Neutrophil (primary cell): ENCODE data around the gene C16orf82.

Experiments
- H3K27ac ChIP-seq: fragments of 200-600 bp; sonication (generic); 2 replicates; pipeline ENCODE4 v1.5.1; 2016; ENCODE audit warnings: mild to moderate bottlenecking, moderate library complexity
- H3K27me3 ChIP-seq: fragments of 200-600 bp; sonication (generic); 2 replicates; pipeline ENCODE4 v1.6.0; 2016; ENCODE audit warnings: mild to moderate bottlenecking
- H3K36me3 ChIP-seq: fragments of 200-600 bp; sonication (generic); 2 replicates; pipeline ENCODE4 v1.5.1; 2017
- H3K4me1 ChIP-seq, 2 experiments: fragments of 200-600 bp in 1 of 2; sonication (generic) in 1 of 2; 1 replicate in 1 of 2; 2 replicates in 1 of 2; pipeline versions ENCODE4 v1.5.1 to v1.6.1; 2013 to 2016; ENCODE audit warnings: low read depth in 1 of 2, low read length in 1 of 2, mild to moderate bottlenecking in 1 of 2, moderate library complexity in 1 of 2; ENCODE audit not compliant: control insufficient read depth in 1 of 2, insufficient read depth in 1 of 2
- H3K4me3 ChIP-seq, 2 experiments: fragments of 200-600 bp in 1 of 2; sonication (generic) in 1 of 2; 1 replicate in 1 of 2; 2 replicates in 1 of 2; pipeline ENCODE4 v1.5.1; 2013 to 2016; ENCODE audit warnings: low read depth in 1 of 2, low read length in 1 of 2, mild to moderate bottlenecking in 1 of 2, moderate library complexity in 1 of 2
- H3K9me3 ChIP-seq: fragments of 200-600 bp; sonication (generic); 2 replicates; pipeline ENCODE4 v1.5.1; 2016
- TF ChIP-seq, protein P1 (sequence below): fragments of 200-600 bp; sonication (generic); IDR thresholded peaks from 2 replicates; pipeline ENCODE4 v1.5.1; 2016; ENCODE audit warnings: antibody characterized with exemption

The C16orf82 gene

DNA sequence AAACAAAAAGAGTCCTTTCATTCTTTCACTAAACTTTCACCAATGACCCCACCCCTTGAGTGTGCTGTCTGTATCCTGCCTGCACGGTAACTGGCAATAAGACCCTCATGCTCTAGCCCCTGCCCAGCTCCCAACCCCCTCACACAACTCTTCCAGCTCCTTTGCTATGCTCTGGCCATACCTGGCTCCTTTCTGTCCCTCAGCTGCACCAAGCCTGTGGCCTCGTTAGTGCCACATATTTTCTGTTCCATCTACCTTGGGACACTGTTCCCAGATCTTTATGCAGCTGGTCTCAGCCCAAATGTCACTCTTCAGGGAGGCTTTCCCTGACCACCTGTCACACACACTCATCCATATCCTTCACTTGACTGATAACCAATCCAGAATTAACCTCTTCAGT, 47.3 kb downstream of the C16orf82 start:
- Histone ChIP-seq H3K4me3 (no peak overlapping the region), H3K27me3 (peaks cover 20% of the 10 kb centered on the region), H3K4me1 (peaks cover 0 to 13% of the 10 kb centered on the region in 2 experiments), H3K27ac (no peak overlapping the region), H3K36me3 (no peaks in the 10 kb centered on the region), H3K9me3 (no peaks in the 10 kb centered on the region)
- TF ChIP-seq, protein P1, sequence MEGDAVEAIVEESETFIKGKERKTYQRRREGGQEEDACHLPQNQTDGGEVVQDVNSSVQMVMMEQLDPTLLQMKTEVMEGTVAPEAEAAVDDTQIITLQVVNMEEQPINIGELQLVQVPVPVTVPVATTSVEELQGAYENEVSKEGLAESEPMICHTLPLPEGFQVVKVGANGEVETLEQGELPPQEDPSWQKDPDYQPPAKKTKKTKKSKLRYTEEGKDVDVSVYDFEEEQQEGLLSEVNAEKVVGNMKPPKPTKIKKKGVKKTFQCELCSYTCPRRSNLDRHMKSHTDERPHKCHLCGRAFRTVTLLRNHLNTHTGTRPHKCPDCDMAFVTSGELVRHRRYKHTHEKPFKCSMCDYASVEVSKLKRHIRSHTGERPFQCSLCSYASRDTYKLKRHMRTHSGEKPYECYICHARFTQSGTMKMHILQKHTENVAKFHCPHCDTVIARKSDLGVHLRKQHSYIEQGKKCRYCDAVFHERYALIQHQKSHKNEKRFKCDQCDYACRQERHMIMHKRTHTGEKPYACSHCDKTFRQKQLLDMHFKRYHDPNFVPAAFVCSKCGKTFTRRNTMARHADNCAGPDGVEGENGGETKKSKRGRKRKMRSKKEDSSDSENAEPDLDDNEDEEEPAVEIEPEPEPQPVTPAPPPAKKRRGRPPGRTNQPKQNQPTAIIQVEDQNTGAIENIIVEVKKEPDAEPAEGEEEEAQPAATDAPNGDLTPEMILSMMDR = no peak

DNA sequence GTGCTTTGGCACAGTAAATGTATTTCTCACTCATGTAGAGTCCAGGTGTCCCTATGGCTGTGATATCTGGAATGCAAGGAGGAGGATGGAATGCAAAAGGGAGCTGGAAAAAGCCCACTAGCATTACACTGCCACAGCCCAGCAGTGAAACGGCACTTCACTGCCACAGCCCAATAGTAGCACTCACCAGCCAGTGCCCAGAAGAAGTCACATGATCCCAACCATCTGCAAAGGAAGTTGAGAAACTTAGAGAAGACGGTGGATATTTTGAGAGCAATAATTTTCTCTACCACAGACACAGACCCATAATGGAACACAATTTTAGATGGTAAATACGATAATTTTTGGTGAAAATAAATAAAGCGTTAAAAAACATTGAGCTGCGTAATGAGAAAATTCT, 51.8 kb downstream of the C16orf82 start:
- no peaks in the 10 kb centered on the region for H3K27me3 ChIP-seq
- H3K4me1 ChIP-seq = peaks cover 0 to 6% of the 10 kb centered on the region in 2 experiments
- H3K27ac ChIP-seq = no peak overlapping the region
- H3K36me3 ChIP-seq = no peaks in the 10 kb centered on the region
- TF ChIP-seq, protein P1 = no peak
- no peaks in the 10 kb centered on the region for H3K9me3 ChIP-seq
- no peak overlapping the region for H3K4me3 ChIP-seq
